Esophagus muscularis mucosa (tissue), 4 donors: ENCODE data around the gene LPCAT1. TPM values are rescaled to one million over a fixed set of nuclear protein-coding genes. Genes with fewer than 3 reads are reported as not detected.

Source experiments
- DNase-seq: peaks from one replicate; pipeline ENCODE4 v3.0.0-alpha.2; 2017; ENCODE audit errors: extremely low spot score
- H3K27ac ChIP-seq, 4 donors: fragments of 200-600 bp; sonication (generic); replicated peaks in 1 of 4; 1 replicate in 3 of 4; 2 replicates in 1 of 4; pipeline ENCODE4 v1.5.1; 2016 to 2019; ENCODE audit warnings: mild to moderate bottlenecking in 1 of 4
- H3K27me3 ChIP-seq, 4 donors: fragments of 200-600 bp; sonication (generic); one replicate each; pipeline versions ENCODE4 v1.5.1 to v1.6.0; 2016 to 2019
- H3K36me3 ChIP-seq, 4 donors: fragments of 200-600 bp; sonication (generic); one replicate each; pipeline ENCODE4 v1.5.1; 2016 to 2019
- H3K4me1 ChIP-seq, 4 donors: fragments of 200-600 bp; sonication (generic); one replicate each; pipeline ENCODE4 v1.5.1; 2016 to 2019
- H3K4me3 ChIP-seq, 4 donors: fragments of 200-600 bp; sonication (generic); 1 replicate in 2 of 4; 2 replicates in 2 of 4; pipeline ENCODE4 v1.5.1; 2016 to 2019; ENCODE audit warnings: mild to moderate bottlenecking in 4 of 4, moderate library complexity in 1 of 4
- H3K9me3 ChIP-seq, 4 donors: fragments of 200-600 bp; sonication (generic); 1 replicate in 3 of 4; 2 replicates in 1 of 4; pipeline ENCODE4 v1.5.1; 2016 to 2019
- EP300 ChIP-seq: sonication (generic); formaldehyde crosslinking; IDR thresholded peaks from one replicate; pipeline ENCODE4 v1.6.1; 2017; ENCODE audit warnings: antibody characterized with exemption
- POLR2A ChIP-seq: fragments of 450-650 bp; IDR thresholded peaks from one replicate; pipeline ENCODE4 v1.6.1; 2017; ENCODE audit warnings: antibody characterized with exemption, moderate library complexity, mild to moderate bottlenecking, low read depth
- POLR2AphosphoS5 ChIP-seq, 2 donors: sonication (generic); formaldehyde crosslinking; IDR thresholded peaks; one replicate each; pipeline ENCODE4 v1.6.1; 2017; ENCODE audit warnings: antibody characterized with exemption in 2 of 2
- WGBS: methylation state at CpG from one replicate; pipeline ENCODE4 v1.1.5; 2018; 5-methylcytosine and 5-hydroxymethylcytosine counted together
- intact Hi-C: fragments of 100-400 bp; cut with DNase I; formaldehyde crosslinking; loops from one replicate; pipeline ENCODE4 v1.15.1; 2023
- small RNA-seq, 3 donors: library from RNA; depleted of rRNA; stranded (forward); fragments of <200 nt; gene quantifications; one replicate each; pipeline ENCODE3, GENCODE V24; 2016
- total RNA-seq, 4 donors: library from RNA; depleted of rRNA; stranded (reverse); fragments of >200 nt; gene quantifications; one replicate each; pipeline versions ENCODE4 v1.1.0 to v1.2.1, GENCODE V29; 2016
- TF ChIP-seq, protein P1 (sequence below), 3 experiments: fragments of 200-600 bp in 2 of 3; fragments of 450-650 bp in 1 of 3; sonication (generic) in 2 of 3; IDR thresholded peaks; one replicate each; pipeline ENCODE4 v1.5.1; 2017 to 2019; ENCODE audit warnings: antibody characterized with exemption in 3 of 3, mild to moderate bottlenecking in 2 of 3, moderate library complexity in 1 of 3

Gene LPCAT1
- total RNA-seq, 4 donors from 2014 or later, result 22.5 to 51.7 (median 35.0) TPM

DNA sequence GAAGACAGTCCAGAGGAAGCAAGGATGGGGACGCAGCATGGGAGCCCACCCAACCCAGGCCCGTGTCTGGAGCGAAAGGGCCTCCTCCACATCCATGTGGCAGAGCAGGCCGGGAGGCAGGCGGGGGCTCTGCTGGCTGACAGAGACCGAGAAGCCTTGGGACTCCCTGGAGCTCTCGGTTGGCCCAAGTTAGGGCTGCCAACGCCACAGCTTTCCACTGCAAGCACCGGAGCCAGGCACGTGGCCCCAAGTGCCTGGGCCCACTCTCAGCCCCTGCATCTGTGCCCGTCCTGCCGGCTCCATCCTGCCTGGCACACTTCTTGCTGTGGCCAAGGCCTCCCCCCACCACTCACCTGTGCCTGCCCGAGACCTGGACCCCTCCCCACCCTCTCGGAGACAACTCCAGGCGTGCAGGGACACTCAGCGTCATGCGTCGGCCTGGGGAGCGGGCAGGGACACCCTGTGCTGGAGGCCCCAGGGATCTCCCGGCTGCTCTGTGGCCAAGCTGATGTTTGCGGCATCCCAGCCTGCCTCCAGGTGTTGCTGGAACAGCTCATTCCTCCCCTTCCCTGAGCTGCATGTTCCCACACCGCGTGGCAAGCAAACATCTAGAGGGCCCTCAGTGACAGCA is 110.0 kb downstream of the LPCAT1 start:
- no peak overlapping the region for H3K27ac ChIP-seq
- peaks cover 0 to 62% (median 0%) of the 10 kb centered on the region in 4 donors for H3K27me3 ChIP-seq
- no peak for DNase-seq

DNA sequence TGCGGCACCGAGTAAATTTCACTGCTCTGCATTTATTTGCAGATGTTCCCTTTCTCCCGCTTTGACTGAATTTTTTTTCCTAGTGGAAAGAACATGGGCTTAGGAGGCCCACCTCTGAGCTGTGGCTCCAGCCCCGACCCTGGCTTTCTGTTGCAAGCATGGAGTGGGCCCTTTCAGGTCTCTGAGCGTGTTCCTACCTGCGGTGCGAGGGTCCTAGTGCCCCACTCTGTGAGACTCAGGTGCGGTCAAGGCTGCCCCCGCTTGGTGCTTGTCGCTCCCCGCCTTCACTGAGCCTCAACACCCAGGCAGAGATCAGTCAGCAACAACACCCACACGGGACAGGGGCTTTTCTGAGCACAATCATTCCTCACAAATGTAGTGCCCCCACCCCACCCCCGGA is 110.5 kb downstream of the LPCAT1 start:
- H3K4me3 ChIP-seq, result no peak overlapping the region
- DNase-seq, result no peak

More for the DNA sequence above, 110.0 kb downstream of the LPCAT1 start:
- intact Hi-C loops, result no loop called here
- no peak for TF ChIP-seq POLR2A
- TF ChIP-seq, protein P1, sequence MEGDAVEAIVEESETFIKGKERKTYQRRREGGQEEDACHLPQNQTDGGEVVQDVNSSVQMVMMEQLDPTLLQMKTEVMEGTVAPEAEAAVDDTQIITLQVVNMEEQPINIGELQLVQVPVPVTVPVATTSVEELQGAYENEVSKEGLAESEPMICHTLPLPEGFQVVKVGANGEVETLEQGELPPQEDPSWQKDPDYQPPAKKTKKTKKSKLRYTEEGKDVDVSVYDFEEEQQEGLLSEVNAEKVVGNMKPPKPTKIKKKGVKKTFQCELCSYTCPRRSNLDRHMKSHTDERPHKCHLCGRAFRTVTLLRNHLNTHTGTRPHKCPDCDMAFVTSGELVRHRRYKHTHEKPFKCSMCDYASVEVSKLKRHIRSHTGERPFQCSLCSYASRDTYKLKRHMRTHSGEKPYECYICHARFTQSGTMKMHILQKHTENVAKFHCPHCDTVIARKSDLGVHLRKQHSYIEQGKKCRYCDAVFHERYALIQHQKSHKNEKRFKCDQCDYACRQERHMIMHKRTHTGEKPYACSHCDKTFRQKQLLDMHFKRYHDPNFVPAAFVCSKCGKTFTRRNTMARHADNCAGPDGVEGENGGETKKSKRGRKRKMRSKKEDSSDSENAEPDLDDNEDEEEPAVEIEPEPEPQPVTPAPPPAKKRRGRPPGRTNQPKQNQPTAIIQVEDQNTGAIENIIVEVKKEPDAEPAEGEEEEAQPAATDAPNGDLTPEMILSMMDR (IDR thresholded peaks at IDR 0.05), result no peak
- TF ChIP-seq POLR2AphosphoS5 (IDR thresholded peaks at IDR 0.05), result no peak
- TF ChIP-seq EP300, result no peak
- 64% methylated on average over 8 of the region's 23 CpGs for WGBS
- no peaks in the 10 kb centered on the region for H3K9me3 ChIP-seq
- H3K4me3 ChIP-seq, result no peak overlapping the region
- H3K36me3 ChIP-seq, result no peaks in the 10 kb centered on the region
- no peaks in the 10 kb centered on the region for H3K4me1 ChIP-seq

GRCh38 chr5:1412621-1413020 is 111.1 kb downstream of the LPCAT1 start:
- TF ChIP-seq, protein P1 (IDR thresholded peaks at IDR 0.05), result no peak
- TF ChIP-seq POLR2AphosphoS5 (IDR thresholded peaks at IDR 0.05), result no peak
- TF ChIP-seq EP300, result no peak
- TF ChIP-seq POLR2A, result no peak
- Histone ChIP-seq H3K9me3 (no peaks in the 10 kb centered on the region), H3K4me3 (no peak overlapping the region), H3K4me1 (no peaks in the 10 kb centered on the region), H3K36me3 (no peaks in the 10 kb centered on the region), H3K27ac (no peak overlapping the region), H3K27me3 (peaks cover 0 to 72% (median 0%) of the 10 kb centered on the region in 4 donors)
- intact Hi-C loops, result no loop called here
- 59% methylated on average over 9 of the region's 10 CpGs for WGBS
- DNase-seq, result no peak

More for the DNA sequence above, 110.5 kb downstream of the LPCAT1 start:
- peaks cover 0 to 67% (median 0%) of the 10 kb centered on the region in 4 donors for H3K27me3 ChIP-seq
- no peaks in the 10 kb centered on the region for H3K9me3 ChIP-seq
- no peaks in the 10 kb centered on the region for H3K4me1 ChIP-seq
- H3K27ac ChIP-seq, result no peak overlapping the region
- H3K36me3 ChIP-seq, result no peaks in the 10 kb centered on the region
- TF ChIP-seq POLR2AphosphoS5 (IDR thresholded peaks at IDR 0.05) (no peak), EP300 (no peak), POLR2A (no peak)
- TF ChIP-seq, protein P1 (IDR thresholded peaks at IDR 0.05), result no peak
- WGBS, result 55% methylated on average over 12 of the region's 13 CpGs
- intact Hi-C loops, result no loop called here

- H3K9me3 ChIP-seq, result no peaks in the 10 kb centered on the region
- 82% methylated on average over 7 of the region's 16 CpGs for WGBS
- H3K4me3 ChIP-seq, result no peak overlapping the region
- intact Hi-C loops, result no loop called here
- no peaks in the 10 kb centered on the region for H3K4me1 ChIP-seq
- no peak for DNase-seq
- no peaks in the 10 kb centered on the region for H3K36me3 ChIP-seq
- TF ChIP-seq, protein P1 (IDR thresholded peaks at IDR 0.05), result no peak
- TF ChIP-seq POLR2AphosphoS5 (IDR thresholded peaks at IDR 0.05), result no peak
- no peak overlapping the region for H3K27ac ChIP-seq
- H3K27me3 ChIP-seq, result peaks cover 0 to 73% (median 0%) of the 10 kb centered on the region in 4 donors
These were observed 111.6 kb downstream of the LPCAT1 start for GRCh38 chr5:1412163-1412562.

Small RNA genes within 50 kb of the gene (small RNA-seq; reads per million reads assigned to genes)
- gene MIR6075, result 0 reads per million in 3 donors

Other genes with a start within 250 kb of the LPCAT1 start
- gene TERT, start 228.9 kb downstream of the LPCAT1 start, total RNA-seq, result not detected
- 100 to 1,000 TPM in 3 of 4 donors, 10 to 100 TPM in 1; 96.9 to 139 (median 126) TPM for gene CLPTM1L, start 178.9 kb downstream of the LPCAT1 start, total RNA-seq
- gene SLC6A3, start 78.5 kb downstream of the LPCAT1 start, total RNA-seq, result under 1 TPM in 1 of 4 donors, not detected in 3; 0.06 TPM